Astrocyte of the cerebellum (primary cell): Measurements from ENCODE around the gene NEAT1.

Source experiments
- DNase-seq: peaks from one replicate; pipeline ENCODE4 v3.0.0-alpha.2; 2011; ENCODE audit warnings: low read depth
- H3K4me3 ChIP-seq: 2 replicates; pipeline ENCODE4 v1.5.1; 2011; ENCODE audit warnings: mild to moderate bottlenecking, low read depth, low read length, moderate library complexity
- CTCF ChIP-seq: IDR thresholded peaks from 2 replicates; pipeline ENCODE4 v1.5.1; 2012; ENCODE audit warnings: low read length, low read depth, moderate library complexity, mild to moderate bottlenecking; ENCODE audit errors: missing control alignments
- in situ Hi-C: cut with HindIII; loops from 2 replicates; pipeline ENCODE4 v1.10.0; 2017; ENCODE audit warnings: low sequenced_read_pairs

Gene NEAT1

GRCh38 chr11:65423516-65424204 lies 1.1 kb downstream of the NEAT1 start:
- in situ Hi-C loops = loop anchor here (5.0 kb wide), 1 partner anchor 74 kb away; the partner anchor contains the start of gene MALAT1
- H3K4me3 ChIP-seq = peak overlapping the region; percentile 96
- TF ChIP-seq CTCF = no peak
- no peak for DNase-seq

DNA sequence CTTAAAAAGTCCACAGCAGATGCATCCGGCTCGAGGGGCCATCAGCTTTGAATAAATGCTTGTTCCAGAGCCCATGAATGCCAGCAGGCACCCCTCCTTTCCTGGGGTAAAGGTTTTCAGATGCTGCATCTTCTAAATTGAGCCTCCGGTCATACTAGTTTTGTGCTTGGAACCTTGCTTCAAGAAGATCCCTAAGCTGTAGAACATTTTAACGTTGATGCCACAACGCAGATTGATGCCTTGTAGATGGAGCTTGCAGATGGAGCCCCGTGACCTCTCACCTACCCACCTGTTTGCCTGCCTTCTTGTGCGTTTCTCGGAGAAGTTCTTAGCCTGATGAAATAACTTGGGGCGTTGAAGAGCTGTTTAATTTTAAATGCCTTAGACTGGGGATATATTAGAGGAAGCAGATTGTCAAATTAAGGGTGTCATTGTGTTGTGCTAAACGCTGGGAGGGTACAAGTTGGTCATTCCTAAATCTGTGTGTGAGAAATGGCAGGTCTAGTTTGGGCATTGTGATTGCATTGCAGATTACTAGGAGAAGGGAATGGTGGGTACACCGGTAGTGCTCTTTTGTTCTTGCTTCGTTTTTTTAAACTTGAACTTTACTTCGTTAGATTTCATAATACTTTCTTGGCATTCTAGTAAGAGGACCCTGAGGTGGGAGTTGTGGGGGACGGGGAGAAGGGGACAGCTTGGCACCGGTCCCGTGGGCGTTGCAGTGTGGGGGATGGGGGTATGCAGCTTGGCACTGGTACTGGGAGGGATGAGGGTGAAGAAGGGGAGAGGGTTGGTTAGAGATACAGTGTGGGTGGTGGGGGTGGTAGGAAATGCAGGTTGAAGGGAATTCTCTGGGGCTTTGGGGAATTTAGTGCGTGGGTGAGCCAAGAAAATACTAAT lies 1.9 kb downstream of the NEAT1 start:
- TF ChIP-seq CTCF = no peak
- in situ Hi-C loops = loop anchor here (5.0 kb wide), 1 partner anchor 73 kb away; the partner anchor contains the start of gene MALAT1
- peak overlapping the region; percentile 96 for H3K4me3 ChIP-seq
- DNase-seq = no peak

- H3K4me3 ChIP-seq = peak overlapping the region; percentile 96
- TF ChIP-seq CTCF = no peak
- in situ Hi-C loops = no loop called here
- DNase-seq = no peak
Observed at GRCh38 chr11:65425105-65425970, 2.7 kb downstream of the NEAT1 start.

GRCh38 chr11:65425971-65426838 lies 3.6 kb downstream of the NEAT1 start:
- no peak for DNase-seq
- TF ChIP-seq CTCF = no peak
- peak overlapping the region; percentile 96 for H3K4me3 ChIP-seq
- in situ Hi-C loops = no loop called here

DNA sequence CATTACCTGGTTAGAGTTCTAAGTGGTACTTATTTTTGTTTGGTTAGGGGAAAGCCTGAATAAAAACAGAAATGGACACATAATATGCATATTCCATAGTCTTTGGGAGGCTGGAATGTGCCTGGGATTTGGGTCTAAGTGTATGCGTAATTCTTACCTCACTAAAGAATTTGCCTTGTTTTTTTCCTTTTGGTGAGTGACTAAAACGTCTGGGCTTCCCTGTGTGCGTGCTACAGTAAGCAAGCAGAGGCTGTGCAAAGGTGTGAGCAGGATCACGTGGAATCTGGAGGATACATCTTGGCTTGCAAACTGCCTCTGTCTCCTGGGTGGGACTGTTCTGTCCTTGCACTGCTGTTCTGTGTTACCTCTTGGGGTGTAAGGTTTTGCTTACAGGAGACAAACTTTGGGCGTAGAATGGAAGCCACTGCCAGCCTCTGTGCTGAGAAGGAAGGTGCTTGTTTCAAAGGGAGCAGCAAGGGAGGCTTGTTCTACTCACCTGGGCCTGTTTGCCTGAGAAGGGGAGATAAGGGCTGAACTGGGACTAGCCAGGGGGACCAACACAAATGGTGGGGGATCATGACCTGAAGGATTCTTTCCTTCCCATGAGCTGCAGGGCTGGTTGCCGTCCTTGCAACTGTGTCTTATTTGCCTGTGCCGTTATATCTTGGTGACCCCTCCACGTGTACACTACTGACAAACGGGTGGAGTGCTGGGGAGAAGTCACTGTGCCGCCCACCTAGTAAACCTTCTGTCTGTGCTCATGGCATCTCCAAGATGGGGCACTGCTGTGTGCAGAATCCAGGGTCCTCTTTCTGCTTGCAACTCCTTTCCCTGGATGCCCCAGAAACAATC lies 4.5 kb downstream of the NEAT1 start:
- no peak for DNase-seq
- no peak for TF ChIP-seq CTCF
- in situ Hi-C loops = no loop called here
- peak overlapping the region; percentile 96 for H3K4me3 ChIP-seq
